Measurements from ENCODE around the gene RTF1.

The RTF1 gene

DNA sequence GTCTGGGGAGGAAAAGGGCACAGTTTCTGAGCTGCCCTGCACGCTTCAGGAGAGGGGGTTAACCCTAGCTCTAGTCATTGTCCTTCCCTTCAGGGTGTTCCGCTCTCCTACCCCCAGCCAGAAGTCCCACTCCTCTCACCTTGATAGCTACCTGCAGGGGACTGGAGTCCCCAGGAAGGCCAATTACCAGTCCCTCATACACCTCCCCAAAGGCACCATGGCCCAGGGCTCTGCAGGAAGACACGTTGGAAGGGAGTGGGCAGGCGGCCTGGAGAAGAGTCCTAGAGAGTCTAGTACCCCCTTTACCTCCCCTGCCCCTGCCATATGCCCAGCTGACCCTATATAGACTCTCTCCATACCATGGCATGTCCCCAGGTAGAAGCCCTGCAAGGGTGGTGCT lies 88.9 kb downstream of the RTF1 start:
- DNase-seq (ENCODE audit: low read depth in 2 of 2) = no peak

DNA sequence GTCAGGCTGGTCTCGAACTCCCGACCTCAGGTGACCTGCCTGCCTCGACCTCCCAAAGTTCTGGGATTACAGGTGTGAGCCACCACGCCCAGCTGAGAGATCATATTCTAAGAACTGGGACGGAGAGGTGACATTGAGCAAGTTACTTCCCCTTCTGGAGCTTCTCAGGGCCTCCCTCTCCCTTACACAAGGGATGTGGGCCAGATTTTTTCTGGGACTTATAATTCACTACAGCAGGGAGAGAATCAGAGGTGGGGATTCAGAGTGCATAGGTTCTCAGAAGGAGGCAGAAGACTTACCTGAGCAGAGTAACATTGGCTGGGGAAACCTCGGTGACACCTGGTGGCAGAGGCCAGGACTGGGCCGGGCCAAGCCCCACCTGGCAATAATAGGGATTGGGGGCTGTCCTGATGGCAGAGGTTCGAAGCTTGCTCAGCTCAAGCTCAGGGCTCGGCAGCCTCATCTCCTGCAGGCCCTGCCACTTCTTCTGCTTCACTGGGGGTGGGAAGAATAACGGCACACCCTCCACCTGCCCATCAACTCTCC lies 90.0 kb downstream of the RTF1 start:
- DNase-seq (ENCODE audit: low read depth in 2 of 2) = no peak

DNA sequence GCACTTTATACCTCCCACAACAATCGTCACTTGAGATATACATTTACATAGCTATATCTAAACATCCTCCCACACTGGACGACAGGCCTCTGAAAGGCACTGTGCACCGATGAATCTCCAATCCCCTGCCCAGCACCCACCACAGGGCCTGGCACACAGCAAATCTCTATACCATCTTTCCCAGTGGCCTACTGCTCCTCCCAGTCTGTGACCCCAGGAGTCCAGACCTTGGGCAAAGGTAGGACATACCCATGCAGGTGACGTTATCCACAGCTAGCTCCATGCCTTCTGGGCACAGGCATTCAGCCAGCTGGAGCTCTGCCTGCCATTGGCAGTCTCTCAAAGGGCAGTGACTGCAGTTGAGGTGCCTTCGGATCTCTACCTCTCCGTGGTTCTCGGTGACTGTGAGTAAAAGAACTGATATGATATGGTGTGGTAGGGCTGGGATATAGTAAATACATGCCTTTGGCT lies 91.0 kb downstream of the RTF1 start:
- no peak for DNase-seq (ENCODE audit: low read depth in 2 of 2)

DNA sequence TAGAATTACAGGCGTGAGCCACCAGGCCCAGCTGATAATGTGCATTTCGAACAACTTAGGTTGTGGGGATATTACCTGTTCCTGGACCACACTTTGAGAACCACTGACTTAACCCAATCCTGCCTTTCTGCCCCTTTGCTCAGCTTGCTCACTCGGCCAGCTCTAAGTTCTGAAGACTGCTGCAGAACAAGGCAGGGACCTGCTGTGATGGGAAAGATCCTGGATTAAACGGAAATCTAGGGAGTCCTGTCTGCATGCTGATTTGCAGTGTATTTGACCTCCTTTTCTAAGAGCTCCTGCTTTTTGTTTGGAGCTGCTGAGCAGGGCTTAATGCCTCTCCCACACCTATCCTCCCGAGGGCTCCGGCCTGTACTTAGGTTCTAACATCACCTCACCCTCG lies 93.8 kb downstream of the RTF1 start:
- no peak for DNase-seq (ENCODE audit: low read depth in 2 of 2)

DNA sequence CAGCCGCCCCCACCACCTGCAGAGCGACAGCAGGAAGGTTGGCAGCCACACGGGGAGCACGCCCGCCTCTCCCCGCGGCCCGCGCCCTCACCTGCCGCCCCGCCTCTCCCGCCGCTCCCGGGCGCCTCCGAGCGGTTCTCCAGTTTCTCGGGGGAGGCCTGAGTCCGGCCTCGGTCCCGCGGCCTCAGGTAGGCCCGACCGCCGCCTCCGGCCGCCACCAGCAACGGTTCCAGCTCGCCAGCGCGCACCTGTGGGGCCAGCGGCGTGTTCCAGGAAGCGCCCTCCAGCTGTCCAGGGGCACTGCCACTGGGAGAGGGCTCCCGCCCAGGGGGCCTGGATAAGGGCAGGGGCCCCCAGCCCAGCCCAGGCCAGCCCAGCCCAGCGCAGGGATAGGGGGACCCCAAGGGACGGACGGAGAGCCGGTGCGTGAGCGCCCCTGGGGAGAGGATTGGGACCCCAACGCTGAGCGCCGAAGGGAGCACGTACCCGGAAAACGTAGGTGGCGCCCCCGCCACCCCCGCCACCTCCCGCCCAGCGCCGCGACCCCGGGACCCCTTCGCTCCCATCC lies 94.5 kb downstream of the RTF1 start:
- DNase-seq (ENCODE audit: low read depth in 2 of 2) = no peak

DNA sequence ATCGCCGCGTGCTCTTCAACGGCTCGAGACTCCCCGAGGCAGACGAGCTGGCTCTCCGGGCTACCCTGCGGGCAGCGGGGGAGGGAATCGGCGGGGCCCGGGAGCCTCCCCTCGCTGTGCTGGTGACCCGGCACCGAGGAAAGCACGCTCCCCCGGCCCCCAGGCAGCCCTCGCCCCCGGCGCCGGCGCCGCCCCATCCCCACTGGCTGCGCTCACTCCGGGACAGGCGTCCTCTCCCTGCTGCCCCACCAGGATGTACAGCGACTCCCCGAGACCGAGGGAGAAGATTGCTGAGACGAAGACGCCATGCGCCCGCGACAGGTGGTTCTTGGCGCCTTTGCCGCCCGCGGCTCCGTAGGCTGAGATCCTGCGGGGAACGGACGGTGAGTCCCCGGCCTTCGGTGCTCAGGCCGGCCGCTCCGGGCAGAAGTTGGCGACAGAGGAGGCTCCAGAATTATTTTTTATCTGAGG lies 95.0 kb downstream of the RTF1 start:
- no peak for DNase-seq (ENCODE audit: low read depth in 2 of 2)

DNA sequence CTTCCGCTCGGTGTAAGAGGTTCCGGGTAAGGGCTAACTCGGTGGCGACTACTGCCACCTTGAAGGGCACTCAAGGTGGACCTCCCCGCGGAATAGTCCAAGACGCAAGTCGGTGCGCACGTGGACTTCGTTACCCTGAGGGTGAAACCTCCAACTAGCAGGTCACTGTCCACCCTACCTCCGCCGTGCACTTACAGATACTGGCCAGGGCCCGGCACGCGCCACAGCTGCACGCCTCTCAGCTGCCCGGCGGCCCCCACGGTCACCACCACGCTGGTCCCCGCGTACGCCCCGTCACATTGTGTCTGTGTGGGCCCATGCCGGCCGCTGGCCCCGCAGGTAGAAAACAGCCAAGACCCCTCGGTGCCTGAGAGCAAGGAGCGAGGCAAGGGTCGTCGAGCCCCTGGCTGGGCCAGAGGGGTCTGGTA lies 95.6 kb downstream of the RTF1 start:
- no peak for DNase-seq (ENCODE audit: low read depth in 2 of 2)

DNA sequence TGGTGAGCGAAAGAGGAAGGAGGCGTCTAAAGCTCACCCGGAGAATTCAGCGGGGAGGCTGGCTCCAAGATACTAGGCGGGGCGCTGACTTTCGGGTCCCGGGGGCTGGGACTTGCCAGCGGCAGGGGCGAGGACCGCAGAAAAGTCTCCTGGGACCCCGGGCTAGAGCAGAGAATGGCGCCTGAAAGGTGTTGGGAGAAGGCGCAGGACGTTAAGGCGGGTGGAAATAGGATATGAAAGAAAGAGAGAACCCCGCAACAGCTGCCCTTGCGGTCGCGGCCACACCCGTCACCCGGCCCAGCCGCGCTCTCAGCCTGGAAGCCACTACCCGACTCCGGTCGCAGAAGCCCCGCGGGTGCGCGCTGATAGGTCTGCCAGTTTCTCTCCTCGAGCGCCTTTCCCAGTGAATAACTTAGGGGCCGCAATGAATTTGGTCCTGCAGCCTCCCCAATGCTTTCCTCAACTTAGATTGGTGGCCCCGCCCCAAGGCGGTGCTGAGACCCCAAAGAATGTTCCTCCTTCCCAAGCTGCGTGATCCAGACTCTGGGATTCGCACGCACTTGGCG lies 96.1 kb downstream of the RTF1 start:
- DNase-seq (ENCODE audit: low read depth in 2 of 2) = no peak

DNA sequence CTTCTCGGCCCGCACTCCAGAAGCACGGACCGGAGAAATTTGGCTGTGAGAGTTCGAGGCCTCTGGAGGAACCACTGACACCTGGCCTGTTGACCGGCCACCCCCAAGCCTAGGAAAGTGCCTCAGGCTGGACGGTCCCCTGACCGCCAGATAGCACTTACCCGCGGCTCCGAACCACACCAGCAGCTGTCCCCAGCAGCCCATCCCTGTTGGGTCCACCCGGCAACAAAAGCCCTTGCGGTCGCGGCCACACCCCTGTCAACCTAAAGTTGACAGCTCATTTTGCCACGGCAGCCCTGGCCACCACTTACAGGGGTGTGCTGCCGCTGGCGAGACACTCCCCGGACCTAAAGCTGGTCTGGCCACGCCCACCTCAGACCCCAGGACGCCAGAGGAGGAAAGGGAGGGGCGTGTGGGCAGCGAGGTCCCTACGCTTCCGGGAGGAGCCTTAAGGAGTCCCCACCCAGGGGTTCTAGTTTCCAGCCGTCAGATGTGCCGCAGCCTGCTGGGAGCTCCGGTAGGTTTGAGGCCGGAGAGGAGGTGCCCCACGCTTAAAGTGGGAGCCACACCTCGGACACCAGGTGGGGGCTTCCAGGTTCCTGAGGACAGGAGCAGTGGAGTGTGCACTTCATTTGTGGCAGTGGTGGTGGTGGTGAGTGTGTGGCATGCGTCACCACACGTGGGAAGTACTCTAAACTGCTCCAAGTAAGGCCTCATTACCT lies 96.8 kb downstream of the RTF1 start, which contains the start of gene LTK:
Gene LTK, minus strand, starts transcription at position 322 of the 722 bp plus-strand sequence. Its CDS starts 118 bp downstream, at position 204.
- no peak for DNase-seq (ENCODE audit: low read depth in 2 of 2)

DNA sequence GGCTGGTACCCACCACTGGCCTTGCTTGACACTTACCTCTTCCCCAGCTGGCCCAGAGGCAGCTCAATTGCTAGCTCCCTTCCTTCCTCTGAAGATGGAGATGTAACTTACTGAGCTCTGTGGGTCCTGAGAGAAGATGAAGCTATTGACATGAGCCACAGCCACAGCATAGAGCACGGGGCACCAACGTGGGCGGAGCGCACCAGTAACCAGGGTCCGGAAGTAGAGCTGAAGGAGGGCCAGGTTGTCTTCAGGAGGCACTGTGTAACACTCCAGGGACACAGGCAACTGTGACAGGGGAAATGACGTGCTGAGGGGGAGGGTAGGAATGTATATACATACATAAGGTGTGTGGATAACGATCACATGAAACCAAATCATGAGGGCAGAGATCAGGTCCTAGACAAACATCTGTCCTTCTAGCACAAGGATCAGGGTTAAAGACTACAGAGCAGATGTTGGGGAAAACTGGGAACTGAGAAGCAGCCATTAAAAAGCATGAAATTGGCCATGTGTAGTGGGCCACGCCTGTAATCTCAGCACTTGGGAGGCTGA lies 101.1 kb downstream of the RTF1 start:
- DNase-seq (ENCODE audit: low read depth in 2 of 2) = no peak

DNA sequence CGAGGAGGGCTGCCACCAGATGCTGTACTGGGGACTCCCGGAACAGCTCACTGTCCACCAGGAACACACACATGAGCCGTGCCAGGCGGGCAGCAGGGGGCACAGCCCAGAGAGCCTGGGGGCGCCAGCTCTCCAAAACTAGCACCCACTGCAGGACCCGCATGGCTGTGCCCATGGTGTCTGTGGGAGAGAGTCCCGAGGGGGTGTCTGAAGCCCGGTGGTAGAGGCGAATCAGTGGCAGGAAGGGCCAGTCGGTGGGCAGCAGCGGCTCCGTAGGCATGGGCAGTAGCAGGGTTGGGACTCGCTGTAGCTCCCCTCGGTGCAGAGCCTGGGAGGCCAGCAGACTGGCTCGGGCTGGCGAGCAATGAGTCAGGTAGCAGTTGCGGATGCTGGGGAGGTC lies 103.7 kb downstream of the RTF1 start:
- no peak for DNase-seq (ENCODE audit: low read depth in 2 of 2)

DNA sequence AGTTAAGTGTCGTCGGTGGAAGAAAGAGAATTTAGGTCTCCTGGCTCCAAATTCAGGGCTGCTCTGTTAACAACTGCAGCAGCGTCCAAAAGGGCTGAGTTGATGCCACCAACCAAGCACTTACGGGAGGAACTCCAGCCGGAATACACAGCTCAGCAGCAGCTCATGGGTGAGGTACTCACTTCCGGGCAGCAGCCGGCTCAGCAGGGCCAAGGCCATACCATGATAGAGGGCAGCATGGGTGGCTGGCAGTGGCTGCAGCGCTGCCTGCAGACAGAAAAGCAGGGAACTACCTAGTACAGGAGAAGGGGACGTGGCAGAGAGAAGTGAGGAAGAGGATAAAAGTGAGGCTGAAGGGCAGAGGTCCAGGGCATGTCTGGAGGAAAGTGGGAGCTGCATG lies 104.7 kb downstream of the RTF1 start:
- DNase-seq (ENCODE audit: low read depth in 2 of 2) = no peak

DNA sequence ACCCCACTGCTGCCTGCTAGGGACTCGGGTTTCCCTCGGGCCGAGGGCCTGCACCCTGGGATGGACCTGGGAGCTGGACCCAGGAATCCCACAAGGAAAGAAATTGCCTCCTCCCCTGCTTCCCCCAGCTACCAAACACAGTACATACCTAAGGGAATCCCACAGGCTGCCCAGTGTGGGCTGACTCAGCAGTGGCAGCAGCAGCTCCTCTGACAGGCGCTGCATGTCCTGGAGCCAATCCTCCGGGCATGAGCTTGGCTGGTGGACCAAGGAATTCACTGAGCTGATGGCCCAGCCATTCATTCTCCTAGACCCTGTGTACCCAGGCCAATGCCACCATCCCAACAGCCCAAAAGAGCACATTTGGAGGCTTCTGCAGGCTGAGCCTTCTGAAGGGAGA lies 106.2 kb downstream of the RTF1 start:
- DNase-seq (ENCODE audit: low read depth in 2 of 2) = no peak

DNA sequence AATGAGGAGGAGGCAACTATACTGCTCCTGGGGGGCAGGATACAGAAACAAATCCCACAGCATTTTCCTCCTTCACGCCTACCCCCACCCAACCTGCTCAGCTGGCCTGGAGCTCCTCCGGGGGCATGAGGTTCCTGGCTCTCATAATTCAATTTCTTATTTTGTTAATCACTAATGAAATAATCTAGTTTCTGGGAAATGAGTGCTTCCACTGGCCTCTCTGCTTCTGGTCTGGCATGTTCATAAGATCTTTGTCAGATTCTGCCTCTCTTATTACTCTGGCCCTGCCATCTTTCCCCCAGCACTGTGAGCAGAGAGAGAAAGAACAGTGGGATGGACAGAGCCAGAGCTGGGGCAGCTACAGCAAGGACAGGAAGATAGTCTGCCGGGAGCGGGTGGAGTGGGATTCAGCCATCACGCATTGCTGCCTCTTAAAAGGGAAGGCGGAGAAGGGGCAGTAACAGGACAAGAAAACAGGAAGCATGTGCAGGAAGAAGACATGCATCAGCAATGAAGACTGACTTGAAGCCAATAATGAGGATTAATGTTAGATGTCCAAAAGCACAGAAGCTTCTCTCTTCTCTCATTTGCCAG lies 113.6 kb downstream of the RTF1 start:
- no peak for DNase-seq (ENCODE audit: low read depth in 2 of 2)

All from stimulated activated CD8-positive, alpha-beta memory T cell treated with anti-CD3 and anti-CD28 coated beads, Interleukin-7, amount 100 ng/mL, for 1 hour (primary cell).